ENCODE results near the gene SH3TC1. TPM values are rescaled to one million over a fixed set of nuclear protein-coding genes. Genes with fewer than 3 reads are reported as not detected.

Gene SH3TC1
- total and polyA plus RNA-seq, 12 donors: 1.5 to 58.7 (median 22.0) TPM

DNA sequence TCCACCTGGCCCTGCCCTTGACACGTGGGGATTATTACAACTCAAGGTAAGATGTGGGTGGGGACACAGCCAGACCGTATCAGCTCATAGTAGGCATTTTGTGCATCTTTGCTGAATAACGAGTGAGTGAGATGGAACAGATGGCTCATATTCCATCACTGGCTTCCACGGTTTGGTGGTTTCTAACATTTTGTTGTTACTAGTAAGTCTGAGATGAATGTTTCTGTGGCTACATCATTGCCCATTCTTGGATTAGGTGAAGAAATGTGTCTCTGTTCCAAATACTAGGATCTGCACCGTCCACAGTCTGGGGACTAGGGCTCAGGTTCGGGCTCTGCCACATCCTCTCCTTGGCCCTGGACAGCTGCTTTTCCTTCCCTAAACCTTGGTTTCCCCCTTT, 44.0 kb upstream of the SH3TC1 start:
- no peak overlapping the region for H3K4me3 ChIP-seq
- TF ChIP-seq POLR2A (IDR thresholded peaks at IDR 0.05): no peak
- TF ChIP-seq, protein P1, sequence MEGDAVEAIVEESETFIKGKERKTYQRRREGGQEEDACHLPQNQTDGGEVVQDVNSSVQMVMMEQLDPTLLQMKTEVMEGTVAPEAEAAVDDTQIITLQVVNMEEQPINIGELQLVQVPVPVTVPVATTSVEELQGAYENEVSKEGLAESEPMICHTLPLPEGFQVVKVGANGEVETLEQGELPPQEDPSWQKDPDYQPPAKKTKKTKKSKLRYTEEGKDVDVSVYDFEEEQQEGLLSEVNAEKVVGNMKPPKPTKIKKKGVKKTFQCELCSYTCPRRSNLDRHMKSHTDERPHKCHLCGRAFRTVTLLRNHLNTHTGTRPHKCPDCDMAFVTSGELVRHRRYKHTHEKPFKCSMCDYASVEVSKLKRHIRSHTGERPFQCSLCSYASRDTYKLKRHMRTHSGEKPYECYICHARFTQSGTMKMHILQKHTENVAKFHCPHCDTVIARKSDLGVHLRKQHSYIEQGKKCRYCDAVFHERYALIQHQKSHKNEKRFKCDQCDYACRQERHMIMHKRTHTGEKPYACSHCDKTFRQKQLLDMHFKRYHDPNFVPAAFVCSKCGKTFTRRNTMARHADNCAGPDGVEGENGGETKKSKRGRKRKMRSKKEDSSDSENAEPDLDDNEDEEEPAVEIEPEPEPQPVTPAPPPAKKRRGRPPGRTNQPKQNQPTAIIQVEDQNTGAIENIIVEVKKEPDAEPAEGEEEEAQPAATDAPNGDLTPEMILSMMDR (IDR thresholded peaks at IDR 0.05): no peak
- H3K4me1 ChIP-seq (replicated peaks in 1 of 2): peaks cover 11 to 20% of the 10 kb centered on the region in 2 donors
- 81 to 93% (median 86%) methylated on average over 4 to 6 of the region's 6 CpGs for WGBS, 4 donors
- H3K9me3 ChIP-seq (replicated peaks in 1 of 3): no peaks in the 10 kb centered on the region
- H3K27me3 ChIP-seq: no peaks in the 10 kb centered on the region
- intact Hi-C loops (cut with DNase I): no loop called here
- no peaks in the 10 kb centered on the region for H3K36me3 ChIP-seq (replicated peaks in 1 of 2)
- no peak for DNase-seq
- H3K27ac ChIP-seq: no peak overlapping the region

DNA sequence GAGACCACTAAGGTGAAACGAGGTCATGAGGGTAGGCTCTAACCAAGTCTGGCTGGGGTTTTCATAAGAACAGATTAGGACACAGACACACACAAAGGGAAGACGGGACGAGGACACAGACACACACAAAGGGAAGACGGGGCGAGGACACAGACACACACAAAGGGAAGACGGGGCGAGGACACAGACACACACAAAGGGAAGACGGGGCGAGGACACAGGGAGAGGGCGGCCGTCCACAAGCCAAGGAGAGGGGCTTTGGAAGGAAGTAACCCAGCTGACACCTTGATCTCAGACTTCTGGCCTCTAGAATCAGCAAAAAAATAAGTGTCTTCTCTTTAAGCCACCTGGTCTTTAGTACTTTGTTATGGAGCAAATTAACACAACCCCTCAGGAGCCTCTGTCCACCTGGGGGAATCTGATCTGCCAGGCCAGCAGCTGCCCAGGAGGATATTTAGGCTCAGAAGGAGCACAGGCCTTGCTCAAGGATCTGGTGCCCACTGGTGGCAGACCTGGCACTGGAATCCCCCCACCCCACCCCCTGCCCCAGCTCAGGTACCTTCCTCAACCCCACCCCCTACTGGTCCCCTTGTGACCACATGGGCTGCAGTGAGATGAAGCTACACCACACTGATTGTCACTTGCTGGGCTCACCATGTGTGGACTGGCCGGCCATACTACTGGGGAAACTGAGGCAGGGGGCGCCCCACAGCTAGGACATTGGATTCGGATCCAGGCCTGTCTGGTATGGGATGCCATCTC, 43.2 kb upstream of the SH3TC1 start:
- TF ChIP-seq, protein P1 (IDR thresholded peaks at IDR 0.05): no peak
- no peak for TF ChIP-seq POLR2A (IDR thresholded peaks at IDR 0.05)
- no peak for DNase-seq
- intact Hi-C loops (cut with DNase I): no loop called here
- H3K27me3 ChIP-seq: no peaks in the 10 kb centered on the region
- peaks cover 11 to 21% of the 10 kb centered on the region in 2 donors for H3K4me1 ChIP-seq (replicated peaks in 1 of 2)
- H3K27ac ChIP-seq: no peak overlapping the region
- H3K36me3 ChIP-seq (replicated peaks in 1 of 2): no peaks in the 10 kb centered on the region
- H3K4me3 ChIP-seq: no peak overlapping the region
- H3K9me3 ChIP-seq (replicated peaks in 1 of 3): no peaks in the 10 kb centered on the region
- WGBS, 4 donors: 92 to 98% (median 95%) methylated on average over 14 of the region's 14 CpGs

DNA sequence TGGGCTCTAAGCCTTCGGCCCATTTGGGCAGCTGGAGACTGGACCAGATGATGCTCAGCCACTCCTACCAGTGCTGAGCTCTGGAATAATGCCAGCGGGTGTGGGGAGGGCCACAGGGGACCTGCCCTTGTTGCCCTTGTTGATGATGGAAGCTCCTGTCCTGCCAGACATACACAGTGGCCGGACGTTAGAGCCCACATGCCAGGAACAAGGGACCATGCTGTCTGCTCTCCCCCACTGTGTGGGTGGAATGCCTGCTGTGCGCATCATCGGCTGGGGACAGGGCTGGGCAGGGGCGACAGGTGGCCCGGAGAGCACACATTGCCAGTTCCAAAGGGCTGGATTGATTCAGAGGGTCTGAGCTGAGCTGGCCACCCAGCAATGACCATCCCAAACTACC, 42.5 kb upstream of the SH3TC1 start:
- DNase-seq: peak in 1 of 7 donors; percentile 68
- intact Hi-C loops (cut with DNase I): no loop called here
- peaks cover 11 to 21% of the 10 kb centered on the region in 2 donors for H3K4me1 ChIP-seq (replicated peaks in 1 of 2)
- H3K9me3 ChIP-seq (replicated peaks in 1 of 3): no peaks in the 10 kb centered on the region
- TF ChIP-seq, protein P1 (IDR thresholded peaks at IDR 0.05): no peak
- no peak for TF ChIP-seq POLR2A (IDR thresholded peaks at IDR 0.05)
- H3K36me3 ChIP-seq (replicated peaks in 1 of 2): no peaks in the 10 kb centered on the region
- no peak overlapping the region for H3K4me3 ChIP-seq
- 74 to 89% (median 75%) methylated on average over 7 to 8 of the region's 8 CpGs; no CpG with 5 or more reads in 1 of the 4 donors for WGBS, 4 donors
- peak overlapping the region in 1 of 5 donors; percentile 70 for H3K27ac ChIP-seq
- H3K27me3 ChIP-seq: no peaks in the 10 kb centered on the region

DNA sequence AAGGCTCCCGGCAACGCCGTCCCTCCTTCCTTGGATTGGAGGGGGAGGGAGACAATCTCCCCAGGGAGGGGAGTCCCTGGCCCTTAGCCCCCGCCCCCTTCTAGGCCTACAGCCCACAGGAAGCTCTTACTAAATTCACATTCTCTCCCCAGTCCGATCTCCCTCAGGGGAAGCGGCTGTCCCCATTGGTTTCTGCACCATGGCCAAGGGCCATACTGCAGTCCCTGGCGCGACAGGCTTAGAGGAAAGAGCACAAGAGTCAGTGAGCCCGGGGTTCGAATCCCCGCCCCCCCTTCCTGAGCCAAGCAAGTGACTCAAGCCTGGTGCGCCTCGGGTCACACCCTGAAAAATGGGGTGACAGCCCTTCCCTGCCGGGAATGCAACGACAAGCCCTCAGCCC, 41.6 kb upstream of the SH3TC1 start:
- H3K4me1 ChIP-seq (replicated peaks in 1 of 2): peaks cover 11 to 21% of the 10 kb centered on the region in 2 donors
- no peaks in the 10 kb centered on the region for H3K9me3 ChIP-seq (replicated peaks in 1 of 3)
- intact Hi-C loops (cut with DNase I): no loop called here
- WGBS, 4 donors: 31 to 54% (median 33%) methylated on average over 8 to 15 of the region's 15 CpGs
- no peaks in the 10 kb centered on the region for H3K36me3 ChIP-seq (replicated peaks in 1 of 2)
- peak overlapping the region in 2 of 4 donors; percentile 66 to 76 for H3K4me3 ChIP-seq
- peak overlapping the region in 1 of 5 donors; percentile 70 for H3K27ac ChIP-seq
- no peak for TF ChIP-seq POLR2A (IDR thresholded peaks at IDR 0.05)
- TF ChIP-seq, protein P1 (IDR thresholded peaks at IDR 0.05): no peak
- peak in 6 of 7 donors; percentile 52 to 74 (median 57) for DNase-seq
- no peaks in the 10 kb centered on the region for H3K27me3 ChIP-seq

All from adrenal gland (tissue), 12 donors.